ENCODE measurements around the gene STX16. TPM values are rescaled to one million over a fixed set of nuclear protein-coding genes. Genes with fewer than 3 reads are reported as not detected.

Gene STX16
- total and polyA plus RNA-seq, 2 of the 13 experiments (the other 11 are each of a cell fraction or from before 2014, with no cell fraction given), result 28.0 to 72.7 TPM

DNA sequence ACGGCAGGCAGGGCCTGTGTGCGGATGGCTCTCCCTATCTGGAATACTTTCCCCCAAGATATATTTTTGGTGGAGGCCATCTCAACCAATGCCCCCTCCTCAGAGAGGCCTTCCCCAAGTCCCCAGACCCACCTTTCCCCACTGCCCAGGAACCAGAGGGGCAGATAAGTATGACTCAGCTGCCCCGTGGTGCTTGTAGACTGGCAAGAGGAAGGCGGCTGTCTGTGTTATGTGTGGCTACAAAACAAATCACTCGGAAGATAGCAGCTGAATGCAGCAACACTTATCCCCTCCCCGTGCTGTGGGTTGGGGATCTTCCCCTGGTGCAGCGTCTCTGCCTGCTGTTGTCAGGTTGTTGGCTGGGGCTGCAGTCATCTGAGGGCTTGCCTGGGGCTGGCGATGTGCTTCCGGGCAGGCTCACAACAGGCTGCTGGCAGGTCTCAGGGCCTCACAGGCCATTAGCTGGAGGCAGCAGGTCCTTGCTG is 48.6 kb downstream of the STX16 start:
- CTCF ChIA-PET (ENCODE audit: low intra/inter-chr PET ratio, low total read pairs), result no interaction called here
- Histone ChIP-seq H4K20me1 (ENCODE audit: insufficient read depth, low read length) (no peaks in the 10 kb centered on the region; the same call in 1 of the 2 replicates), H3K9ac (ENCODE audit: insufficient read depth, low read depth, low read length) (no peak overlapping the region), H3K27ac (ENCODE audit: extremely low read length, insufficient read depth, low read length) (no peak overlapping the region), H3K9me3 (ENCODE audit: low read length) (no peaks in the 10 kb centered on the region), H3K4me1 (ENCODE audit: insufficient read depth, low read length) (no peaks in the 10 kb centered on the region), H3K27me3 (ENCODE audit: control insufficient read depth in 1 of 2, insufficient read depth in 2 of 2, low read length in 2 of 2) (no peaks in the 10 kb centered on the region), H3K79me2 (ENCODE audit: insufficient read depth, low read length) (no peaks in the 10 kb centered on the region), H2AFZ (ENCODE audit: low read length) (no peak overlapping the region), H3K4me3 (replicated peaks in 1 of 3; ENCODE audit: insufficient read depth in 1 of 3, low read depth in 2 of 3, low read length in 3 of 3) (no peak overlapping the region), H3K36me3 (replicated peaks in 1 of 2; ENCODE audit: control insufficient read depth in 1 of 2, insufficient read depth in 2 of 2, low read length in 2 of 2) (peaks cover 26 to 33% of the 10 kb centered on the region in 2 experiments; a peak in 4 of 5 replicates), H3K4me2 (ENCODE audit: low read depth, low read length) (no peak overlapping the region)
- ATAC-seq (no peak), FAIRE-seq (no peak), DNase-seq (ENCODE audit: low spot score) (no peak)
- no TSS peak for BruUV-seq (replicated peaks)
- in situ Hi-C loops (cut with HindIII; ENCODE audit: extremely low pct_ligation_motif_present, low pct_unique_long_range_greater_than_20kb) (no loop called here), intact Hi-C loops (cut with micrococcal nuclease; ENCODE audit: unreplicated experiment) (no loop called here)
- 95% methylated on average over 8 of the region's 9 CpGs for WGBS (ENCODE audit: low lambda C conversion rate)
- POLR2A ChIA-PET, result no interaction called here
- TF ChIP-seq ZNF274 (CRISPR knock-in tag; IDR thresholded peaks at IDR 0.05) (no peak), BORCS8-MEF2B (CRISPR knock-in tag; IDR thresholded peaks at IDR 0.05) (no peak), ZSCAN9 (CRISPR knock-in tag; IDR thresholded peaks at IDR 0.05; ENCODE audit: borderline replicate concordance) (no peak), ZNF674 (CRISPR knock-in tag; IDR thresholded peaks at IDR 0.05; ENCODE audit: low read depth) (no peak), WIZ (CRISPR knock-in tag; IDR thresholded peaks at IDR 0.05) (no peak), JUN (CRISPR knock-in tag; IDR thresholded peaks at IDR 0.05) (no peak), ARID5B (CRISPR knock-in tag; IDR thresholded peaks at IDR 0.05) (no peak), ZFP90 (CRISPR knock-in tag; IDR thresholded peaks at IDR 0.05; ENCODE audit: borderline replicate concordance) (no peak)
